ENCODE data around the gene FRMD4B.

FRMD4B gene

DNA sequence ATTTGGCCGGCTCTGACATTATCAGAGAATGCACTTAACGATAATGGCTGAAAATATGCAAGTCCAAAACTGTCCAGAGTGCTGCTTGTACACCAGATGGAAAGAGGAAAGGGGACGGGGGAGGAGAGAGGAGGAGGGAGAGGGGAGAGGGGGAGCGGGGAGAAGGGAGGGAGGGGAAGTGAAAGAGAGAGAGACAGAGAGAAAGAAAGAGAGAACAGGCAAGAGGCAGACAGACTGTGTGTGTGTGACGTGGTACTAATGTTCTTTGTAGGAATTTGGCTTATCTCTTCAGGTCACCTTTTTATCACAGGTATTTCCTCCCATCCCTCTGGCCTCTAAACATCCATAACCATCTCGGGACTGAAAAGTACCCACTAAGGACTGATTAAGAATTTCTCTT, 188.4 kb downstream of the FRMD4B start:
- no peak for DNase-seq

- no peak for DNase-seq
Observed at GRCh38 chr3:69196876-69197275, 189.0 kb downstream of the FRMD4B start.

- no peak for DNase-seq
Observed at GRCh38 chr3:69194431-69195165, 191.3 kb downstream of the FRMD4B start.

GRCh38 chr3:69193749-69194148, 192.1 kb downstream of the FRMD4B start:
- no peak for DNase-seq

DNA sequence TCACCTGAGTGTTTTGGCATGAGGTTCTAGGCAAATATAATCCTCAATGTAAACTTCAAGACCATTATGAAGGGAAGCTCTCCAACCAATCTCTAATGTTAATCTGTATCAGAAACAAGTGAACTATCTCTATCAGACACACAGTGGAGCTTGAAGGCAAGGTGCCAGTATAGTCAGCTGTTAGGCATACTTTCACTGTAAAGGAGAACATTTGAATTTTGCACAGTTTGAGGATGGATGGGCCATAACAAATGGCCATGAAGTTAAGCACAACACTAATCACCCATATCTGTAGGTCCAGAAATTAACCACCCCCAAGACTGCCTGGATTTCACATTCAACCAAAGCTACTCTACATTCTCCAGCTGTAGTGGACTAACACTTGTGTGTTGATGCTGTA, 194.4 kb downstream of the FRMD4B start:
- no peak for DNase-seq

GRCh38 chr3:69189487-69189886, 196.4 kb downstream of the FRMD4B start:
- DNase-seq, result no peak

DNA sequence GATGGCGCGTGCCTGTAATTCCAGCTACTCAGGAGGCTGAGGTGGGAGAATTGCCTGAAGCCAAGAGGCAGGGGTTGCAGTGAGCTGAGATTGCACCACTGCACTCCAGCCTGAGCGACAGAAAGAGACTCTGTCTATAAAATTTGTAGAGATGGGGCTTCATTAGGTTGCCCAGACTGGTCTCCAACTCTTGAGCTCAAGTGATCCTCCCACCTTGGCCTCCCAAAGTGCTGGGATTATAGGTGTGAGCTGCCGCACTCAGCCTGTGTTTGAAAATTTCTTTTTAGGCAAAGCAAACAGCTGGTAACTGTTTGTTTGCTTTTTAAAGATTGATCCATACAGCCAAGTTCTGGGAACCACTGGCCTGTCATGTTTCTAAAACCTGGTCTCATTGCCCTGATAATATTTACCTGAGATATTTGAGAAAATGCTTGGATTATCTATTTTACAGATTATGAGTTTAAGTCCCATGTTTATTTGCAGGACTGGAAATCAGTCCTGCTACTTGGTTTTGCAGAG, 199.3 kb downstream of the FRMD4B start:
- no peak for DNase-seq

DNA sequence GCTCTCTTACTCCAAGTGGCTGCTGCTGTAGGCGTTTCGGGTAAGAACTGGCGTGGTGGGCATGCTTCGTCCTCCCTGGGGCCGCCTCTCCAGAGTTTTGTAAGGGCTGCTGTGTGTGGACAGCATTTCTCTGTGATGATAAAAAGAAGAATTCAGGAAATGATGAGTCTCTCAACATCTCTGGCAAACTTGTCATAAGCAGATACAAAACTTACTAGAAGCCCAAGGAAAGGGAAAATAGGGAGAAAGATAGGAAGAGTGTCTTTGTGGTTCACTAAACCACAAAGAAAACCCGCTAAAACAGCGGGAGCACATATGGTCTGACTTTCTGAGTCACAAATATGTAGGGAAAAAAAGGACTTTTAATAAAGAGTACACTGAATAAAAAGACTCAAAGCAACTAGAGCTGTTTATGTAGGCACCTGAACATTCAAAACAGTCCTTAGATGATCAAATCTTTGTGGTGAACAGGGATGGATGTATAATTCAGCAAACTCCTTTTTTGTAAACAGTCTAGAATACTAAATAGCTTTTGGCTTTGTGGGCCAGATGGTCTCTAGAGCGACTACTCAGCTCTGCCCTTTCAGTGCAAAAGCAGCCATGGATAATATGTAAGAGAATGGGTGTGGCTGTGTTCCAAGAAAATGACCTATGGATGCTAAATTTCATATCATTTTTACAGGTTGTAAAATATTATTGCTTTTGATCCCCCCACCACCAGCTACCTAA, 203.1 kb downstream of the FRMD4B start:
- DNase-seq, result no peak

- DNase-seq, result no peak
Observed at GRCh38 chr3:69181592-69182211, 204.2 kb downstream of the FRMD4B start.

DNA sequence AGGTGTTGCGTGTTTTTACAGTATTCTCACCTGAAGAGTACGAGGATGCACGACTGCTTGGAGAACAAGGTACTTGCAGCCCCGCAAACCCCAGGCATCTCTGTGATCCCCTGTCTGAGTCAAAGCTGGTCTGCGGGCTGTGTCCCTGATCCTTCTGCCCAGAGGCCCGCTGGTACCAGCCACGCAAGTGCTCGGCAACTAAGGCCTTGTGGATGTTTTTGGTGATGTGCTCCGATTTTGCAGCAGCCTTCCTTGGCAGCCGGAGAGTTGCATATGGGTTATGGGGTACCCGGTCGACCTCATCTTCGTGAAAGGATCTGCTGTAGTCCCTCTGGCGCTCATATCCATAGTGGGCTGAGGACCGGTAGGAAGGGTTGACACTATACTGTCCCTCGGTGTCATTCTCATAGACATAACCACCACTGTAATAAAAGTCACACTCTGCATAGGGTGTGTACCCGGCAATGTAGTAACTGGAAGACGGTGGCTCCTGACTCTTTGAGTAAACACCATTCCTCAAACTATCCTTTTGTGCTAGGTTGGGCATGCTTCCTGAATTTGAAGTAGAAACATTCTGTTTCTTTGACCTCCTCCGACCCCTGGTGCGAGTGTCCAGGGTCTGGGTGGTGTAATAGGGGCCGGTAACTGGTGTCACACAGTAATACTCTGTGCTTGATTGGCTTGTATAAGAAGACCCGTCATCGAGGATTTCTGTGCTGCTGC, 204.9 kb downstream of the FRMD4B start:
- DNase-seq, result no peak

- no peak for DNase-seq
Observed at GRCh38 chr3:69179740-69180372, 206.0 kb downstream of the FRMD4B start.

- DNase-seq, result no peak
Observed at GRCh38 chr3:69178838-69179739, 206.8 kb downstream of the FRMD4B start.

DNA sequence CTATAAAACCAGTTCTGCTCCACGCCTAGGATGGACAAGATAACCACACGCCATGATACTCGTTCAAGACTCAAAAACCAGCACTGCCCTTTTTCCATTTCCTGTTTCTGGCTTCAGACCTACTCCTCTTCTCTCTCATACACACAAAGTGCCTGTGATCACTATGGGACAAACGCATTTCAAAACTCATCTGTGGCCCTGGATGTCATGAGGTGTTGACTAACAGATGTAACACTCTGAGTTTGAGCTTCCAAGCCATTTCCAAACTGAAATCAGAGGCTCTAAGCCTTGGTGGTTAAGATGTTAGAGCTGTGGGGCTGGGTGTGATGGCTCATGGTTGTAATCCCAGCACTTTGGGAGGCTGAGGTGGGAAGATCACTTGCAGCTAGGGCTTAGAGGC, 207.8 kb downstream of the FRMD4B start:
- no peak for DNase-seq

DNA sequence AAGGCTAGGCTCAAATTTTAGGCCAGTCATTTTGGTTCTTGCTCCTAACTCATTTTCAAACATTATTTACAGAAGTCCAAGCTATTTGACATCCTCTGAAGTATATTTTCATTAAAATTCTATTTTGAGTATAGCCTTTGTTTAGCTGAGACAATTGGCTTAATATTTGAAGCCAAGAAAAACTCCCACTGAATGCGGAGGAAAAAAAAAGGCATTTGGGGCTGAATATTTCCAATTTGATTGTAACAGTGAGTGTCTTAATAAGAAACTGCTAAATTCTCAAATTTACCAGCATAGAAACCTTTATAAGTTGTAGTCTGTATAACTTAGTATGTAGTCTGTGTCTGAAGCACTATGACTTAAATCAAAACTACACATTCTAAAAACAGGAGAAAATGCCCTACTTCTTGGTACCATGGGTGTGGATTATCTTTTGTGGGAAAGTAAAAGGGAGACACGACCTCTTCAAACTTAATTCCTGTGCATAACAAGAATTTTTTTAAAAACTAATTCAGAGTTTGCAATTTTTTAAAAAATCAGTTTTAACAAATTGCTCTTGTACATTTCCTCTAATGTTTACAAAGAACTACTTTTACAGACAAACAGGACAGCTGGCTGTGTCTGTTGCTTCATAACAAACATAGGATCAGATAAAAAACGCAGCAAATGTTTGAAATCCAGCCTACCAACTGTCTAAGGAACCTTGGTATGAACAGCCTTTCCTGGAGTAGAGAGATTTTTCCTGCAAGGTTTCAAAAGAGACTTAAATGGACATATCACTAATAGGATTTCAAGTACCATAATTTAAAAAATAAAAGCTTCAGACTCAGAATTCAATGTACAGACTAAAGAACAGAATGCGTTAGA, 210.8 kb downstream of the FRMD4B start:
- no peak for DNase-seq

DNA sequence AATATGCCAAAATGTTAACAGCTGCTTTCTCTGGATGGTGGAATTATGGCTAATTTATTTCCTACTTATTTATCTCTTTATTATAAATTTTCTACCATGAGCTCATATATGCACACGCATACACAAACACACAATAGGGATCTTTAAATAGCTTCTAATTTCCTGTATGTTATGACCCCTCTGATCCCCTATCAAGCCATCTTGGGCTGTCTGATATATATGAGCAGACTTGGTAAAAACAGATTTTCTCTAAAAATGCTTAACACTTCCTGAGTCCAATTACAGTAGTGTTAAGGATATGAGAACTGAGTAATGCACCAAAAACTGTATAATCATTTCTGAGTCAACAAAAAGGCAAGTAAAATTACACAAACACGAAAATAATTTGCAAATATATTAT, 211.4 kb downstream of the FRMD4B start:
- no peak for DNase-seq

- DNase-seq, result no peak
Observed at GRCh38 chr3:69172058-69172457, 213.8 kb downstream of the FRMD4B start.

GRCh38 chr3:69166446-69166845, 219.4 kb downstream of the FRMD4B start:
- no peak for DNase-seq

DNA sequence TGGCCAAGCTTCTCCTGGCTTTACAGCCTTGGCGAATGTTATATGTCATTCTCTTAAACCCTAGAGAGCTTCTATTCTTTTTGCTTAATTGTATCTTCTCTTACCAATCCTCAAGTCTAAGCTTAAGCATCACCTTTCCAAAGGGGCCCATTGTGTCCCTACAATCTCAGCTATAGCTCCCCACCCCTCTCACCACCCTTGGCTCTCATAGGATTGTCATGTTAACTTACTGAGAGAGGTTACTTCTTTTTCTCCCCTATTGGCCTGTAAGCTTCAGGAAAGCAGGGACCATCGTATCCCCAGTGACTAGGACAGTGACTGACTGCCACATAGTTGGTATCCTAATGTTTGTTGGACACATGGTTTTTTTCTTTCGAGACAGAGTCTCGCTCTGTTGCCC, 220.1 kb downstream of the FRMD4B start:
- no peak for DNase-seq

- DNase-seq, result no peak
Observed at GRCh38 chr3:69164296-69164695, 221.6 kb downstream of the FRMD4B start.

DNA sequence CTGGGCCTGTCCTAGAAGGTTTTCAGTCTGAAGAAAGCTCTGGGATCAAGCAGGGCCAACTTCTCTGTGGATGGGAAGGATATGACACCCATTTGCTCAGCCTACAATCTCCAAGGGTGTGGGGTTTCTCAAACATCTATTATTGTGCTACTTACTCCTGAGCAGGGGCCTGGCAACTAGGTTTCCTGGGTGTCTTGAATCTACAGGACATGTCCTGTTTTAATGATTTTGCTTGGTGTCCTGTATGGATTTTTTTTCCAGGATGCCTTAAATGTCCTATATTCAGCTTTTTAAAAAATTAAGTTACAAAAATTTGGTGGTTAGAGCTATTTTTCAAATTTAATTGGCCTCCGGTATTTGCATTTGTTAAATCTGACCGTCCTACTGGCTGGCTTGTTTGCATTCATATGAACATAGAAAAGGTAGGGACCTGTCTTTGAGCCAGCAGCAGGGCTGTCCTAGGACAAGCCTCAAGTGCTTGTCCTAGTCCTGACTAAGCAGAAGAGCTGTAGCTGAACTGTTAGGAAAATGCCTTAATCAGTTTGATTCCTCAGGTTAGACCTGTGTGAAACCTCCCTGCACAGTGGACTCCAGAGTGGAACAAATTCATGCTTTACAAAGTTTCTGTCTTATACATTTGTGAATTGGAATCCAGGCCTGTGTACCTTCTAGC, 223.4 kb downstream of the FRMD4B start:
- no peak for DNase-seq
